Breast epithelium (tissue), 3 donors: ENCODE data around the gene LGR4.

Experiments used
- CTCF ChIP-seq, 3 donors: fragments of 450-650 bp; IDR thresholded peaks; one replicate each; pipeline ENCODE4 v1.5.1; 2016 to 2017; ENCODE audit warnings: antibody characterized with exemption in 3 of 3, mild to moderate bottlenecking in 3 of 3, moderate library complexity in 3 of 3
- POLR2A ChIP-seq: fragments of 450-650 bp; IDR thresholded peaks from one replicate; pipeline ENCODE4 v1.6.1; 2016; ENCODE audit warnings: antibody characterized with exemption, mild to moderate bottlenecking, moderate library complexity

- TF ChIP-seq POLR2A (no peak), CTCF (IDR thresholded peaks at IDR 0.05) (no peak)
Observed at GRCh38 chr11:27358296-27358695, 114.3 kb downstream of the LGR4 start.
